NCI-H2196 treated with DMSO at 0.1 percent for 48 hours (cell line): ENCODE measurements around the gene CTRL.
"Not testable (repeated sequence)": the region's sequence is repeated elsewhere in the genome, so short reads cannot be mapped to it uniquely, and the experiment has no call there.

Experiments used
- DNase-seq: peaks from one replicate; lab custom pipeline; 2025; ENCODE audit not compliant: unreplicated experiment; lab: John Stamatoyannopoulos, UW

Gene CTRL

GRCh38 chr16:67924140-67924906, 7.3 kb downstream of the CTRL start:
- DNase-seq, result no peak

GRCh38 chr16:67923414-67924116, 8.1 kb downstream of the CTRL start:
- peak; percentile 45 for DNase-seq

- DNase-seq, result peak; percentile 60
Observed at GRCh38 chr16:67922740-67923139, 8.9 kb downstream of the CTRL start.

- DNase-seq, result no peak
Observed at GRCh38 chr16:67922221-67922620, 9.4 kb downstream of the CTRL start.

- no peak for DNase-seq
Observed at GRCh38 chr16:67919622-67920221, 11.9 kb downstream of the CTRL start.

GRCh38 chr16:67917852-67918236, 13.8 kb downstream of the CTRL start:
- DNase-seq, result no peak

GRCh38 chr16:67917140-67917851, 14.4 kb downstream of the CTRL start:
- no peak for DNase-seq

- DNase-seq, result no peak
Observed at GRCh38 chr16:67915831-67916723, 15.6 kb downstream of the CTRL start.

GRCh38 chr16:67915496-67915769, 16.2 kb downstream of the CTRL start:
- not testable (repeated sequence) for DNase-seq

GRCh38 chr16:67914758-67915495, 16.7 kb downstream of the CTRL start:
- DNase-seq, result no peak

GRCh38 chr16:67910158-67910557, 21.5 kb downstream of the CTRL start:
- peak; percentile 17 for DNase-seq

- no peak for DNase-seq
Observed at GRCh38 chr16:67909056-67909742, 22.5 kb downstream of the CTRL start.

- DNase-seq, result no peak
Observed at GRCh38 chr16:67907397-67908180, 24.1 kb downstream of the CTRL start.

GRCh38 chr16:67902831-67903230, 28.8 kb downstream of the CTRL start:
- DNase-seq, result no peak

GRCh38 chr16:67901734-67902133, 29.9 kb downstream of the CTRL start:
- DNase-seq, result no peak

- DNase-seq, result no peak
Observed at GRCh38 chr16:67897231-67897630, 34.4 kb downstream of the CTRL start.

GRCh38 chr16:67893743-67894399, 37.8 kb downstream of the CTRL start:
- no peak for DNase-seq
